Uterus (tissue), 4 donors: ENCODE results near the gene CGB3. TPM values are rescaled to one million over a fixed set of nuclear protein-coding genes. Genes with fewer than 3 reads are reported as not detected.
"Not testable (repeated sequence)": the region's sequence is repeated elsewhere in the genome, so short reads cannot be mapped to it uniquely, and the experiment has no call there.

Source experiments
- DNase-seq, 2 donors: peaks; one replicate each; pipeline ENCODE4 v3.0.0-alpha.2; 2019 to 2020
- H3K27ac ChIP-seq, 2 donors: fragments of 200-600 bp; sonication (generic); 1 replicate in 1 of 2; 2 replicates in 1 of 2; pipeline ENCODE4 v1.5.1; 2016 to 2018
- H3K27me3 ChIP-seq, 2 donors: fragments of 200-600 bp; sonication (generic); one replicate each; pipeline ENCODE4 v1.5.1; 2018 to 2019; ENCODE audit warnings: control low read depth in 1 of 2
- H3K36me3 ChIP-seq, 2 donors: fragments of 200-600 bp; sonication (generic); one replicate each; pipeline ENCODE4 v1.5.1; 2019; ENCODE audit warnings: control low read depth in 1 of 2
- H3K4me1 ChIP-seq, 2 donors: fragments of 200-600 bp; sonication (generic); one replicate each; pipeline ENCODE4 v1.5.1; 2018 to 2019; ENCODE audit warnings: control low read depth in 1 of 2
- H3K4me3 ChIP-seq, 2 donors: fragments of 200-600 bp; sonication (generic); 1 replicate in 1 of 2; 2 replicates in 1 of 2; pipeline ENCODE4 v1.5.1; 2018 to 2019; ENCODE audit warnings: mild to moderate bottlenecking in 1 of 2
- H3K9me3 ChIP-seq, 2 donors: fragments of 200-600 bp; sonication (generic); one replicate each; pipeline ENCODE4 v1.5.1; 2019; ENCODE audit warnings: control low read depth in 1 of 2
- POLR2A ChIP-seq, 2 donors: fragments of 450-650 bp; IDR thresholded peaks; one replicate each; pipeline ENCODE4 v1.6.1; 2016; ENCODE audit warnings: antibody characterized with exemption in 2 of 2, mild to moderate bottlenecking in 1 of 2, moderate library complexity in 1 of 2
- intact Hi-C: fragments of 100-400 bp; cut with DNase I; formaldehyde crosslinking; loops from one replicate; pipeline ENCODE4 v1.15.1; 2023; ENCODE audit warnings: low total_unique reads
- total RNA-seq, 4 donors: library from RNA; depleted of rRNA in 3 of 4; stranded (reverse); fragments of >200 nt in 3 of 4; gene quantifications; one replicate each; pipeline versions ENCODE4 v1.1.0 to v1.2.4, GENCODE V29; 2014 to 2023
- TF ChIP-seq, protein P1 (sequence below), 4 experiments: fragments of 200-600 bp in 2 of 4; fragments of 450-650 bp in 2 of 4; sonication (generic) in 2 of 4; IDR thresholded peaks; one replicate each; pipeline ENCODE4 v1.5.1; 2016 to 2019; ENCODE audit warnings: antibody characterized with exemption in 4 of 4, mild to moderate bottlenecking in 2 of 4, moderate library complexity in 1 of 4
- donor health status: DM: yes; HTN: yes; CAD: no.

CGB3 gene
- total RNA-seq, 4 donors from 2014 or later, result not detected

DNA sequence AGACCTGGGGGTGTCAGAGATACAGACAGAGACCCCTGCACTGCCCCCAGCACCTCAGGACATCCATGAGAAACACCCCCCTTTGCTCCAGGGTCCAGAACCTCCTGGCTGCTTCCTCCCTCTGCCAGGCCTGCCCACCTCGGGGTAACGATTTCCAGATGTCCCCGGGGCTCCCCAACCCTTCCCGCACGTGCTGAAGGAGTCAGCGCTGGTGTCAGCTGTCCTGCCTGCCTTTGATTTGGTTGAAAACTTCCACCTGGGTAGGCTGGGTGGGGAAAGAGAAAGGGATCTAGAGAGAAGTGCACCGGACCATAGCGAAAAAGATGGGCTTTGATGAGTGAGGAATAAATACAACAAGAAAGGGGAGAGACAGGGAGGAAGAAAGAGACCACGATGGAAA, 34.9 kb upstream of the CGB3 start:
- no peaks in the 10 kb centered on the region for H3K27me3 ChIP-seq

GRCh38 chr19:49058562-49058961, 34.4 kb upstream of the CGB3 start:
- Histone ChIP-seq H3K4me1 (peaks cover 0 to 5% of the 10 kb centered on the region in 2 donors), H3K9me3 (no peaks in the 10 kb centered on the region), H3K4me3 (no peak overlapping the region), H3K27me3 (no peaks in the 10 kb centered on the region), H3K27ac (no peak overlapping the region), H3K36me3 (no peaks in the 10 kb centered on the region)
- intact Hi-C loops, result no loop called here
- DNase-seq, result no peak
- TF ChIP-seq POLR2A (IDR thresholded peaks at IDR 0.05), result no peak
- TF ChIP-seq, protein P1, sequence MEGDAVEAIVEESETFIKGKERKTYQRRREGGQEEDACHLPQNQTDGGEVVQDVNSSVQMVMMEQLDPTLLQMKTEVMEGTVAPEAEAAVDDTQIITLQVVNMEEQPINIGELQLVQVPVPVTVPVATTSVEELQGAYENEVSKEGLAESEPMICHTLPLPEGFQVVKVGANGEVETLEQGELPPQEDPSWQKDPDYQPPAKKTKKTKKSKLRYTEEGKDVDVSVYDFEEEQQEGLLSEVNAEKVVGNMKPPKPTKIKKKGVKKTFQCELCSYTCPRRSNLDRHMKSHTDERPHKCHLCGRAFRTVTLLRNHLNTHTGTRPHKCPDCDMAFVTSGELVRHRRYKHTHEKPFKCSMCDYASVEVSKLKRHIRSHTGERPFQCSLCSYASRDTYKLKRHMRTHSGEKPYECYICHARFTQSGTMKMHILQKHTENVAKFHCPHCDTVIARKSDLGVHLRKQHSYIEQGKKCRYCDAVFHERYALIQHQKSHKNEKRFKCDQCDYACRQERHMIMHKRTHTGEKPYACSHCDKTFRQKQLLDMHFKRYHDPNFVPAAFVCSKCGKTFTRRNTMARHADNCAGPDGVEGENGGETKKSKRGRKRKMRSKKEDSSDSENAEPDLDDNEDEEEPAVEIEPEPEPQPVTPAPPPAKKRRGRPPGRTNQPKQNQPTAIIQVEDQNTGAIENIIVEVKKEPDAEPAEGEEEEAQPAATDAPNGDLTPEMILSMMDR (IDR thresholded peaks at IDR 0.05), result no peak

More for the DNA sequence above, 34.9 kb upstream of the CGB3 start:
- H3K4me3 ChIP-seq, result no peak overlapping the region
- TF ChIP-seq, protein P1 (IDR thresholded peaks at IDR 0.05), result no peak
- no peak for TF ChIP-seq POLR2A (IDR thresholded peaks at IDR 0.05)
- DNase-seq, result no peak
- no peak overlapping the region for H3K27ac ChIP-seq
- peaks cover 0 to 5% of the 10 kb centered on the region in 2 donors for H3K4me1 ChIP-seq
- H3K9me3 ChIP-seq, result no peaks in the 10 kb centered on the region
- intact Hi-C loops, result no loop called here
- H3K36me3 ChIP-seq, result no peaks in the 10 kb centered on the region

DNA sequence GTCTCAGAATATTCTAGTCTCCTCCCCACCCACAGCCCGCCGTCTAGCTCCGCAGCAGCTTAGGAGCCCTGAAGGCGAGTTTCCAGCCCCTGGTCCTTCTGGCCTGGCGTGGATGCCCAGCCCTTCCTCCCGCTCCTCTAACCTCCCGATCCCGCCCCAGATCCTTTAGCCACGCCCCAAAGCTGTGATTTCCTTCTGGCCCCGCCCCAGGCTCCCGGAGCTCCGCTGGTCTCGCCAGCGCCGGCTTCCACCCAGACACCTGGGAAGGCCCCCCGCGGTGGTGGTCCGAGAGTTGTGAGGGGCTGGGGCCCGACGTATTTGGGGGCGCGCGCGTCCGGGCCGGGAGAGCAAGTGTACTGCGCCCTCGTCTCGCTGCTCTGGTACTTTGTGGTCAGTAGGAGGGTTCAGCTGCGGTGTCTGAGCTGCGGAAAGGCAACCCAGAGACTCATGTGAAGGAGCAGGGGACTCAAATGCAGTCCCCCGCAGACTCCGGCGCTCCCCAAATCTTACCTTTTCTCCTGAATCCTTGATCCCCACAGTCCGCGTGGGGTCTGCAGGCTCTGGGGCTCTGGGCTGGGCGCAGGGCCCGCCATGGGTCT, 33.6 kb upstream of the CGB3 start, which contains the start of gene CGB7:
Gene CGB7 (minus strand): TSS at position 114 of the 599 bp plus-strand sequence. CDS start 2,374 bp downstream, outside the sequence.
- Histone ChIP-seq H3K27me3 (no peaks in the 10 kb centered on the region), H3K9me3 (no peaks in the 10 kb centered on the region), H3K27ac (no peak within 1 kb of the TSS), H3K36me3 (no peaks in the 10 kb centered on the region), H3K4me3 (peak within 1 kb of the TSS; percentile 31 to 32), H3K4me1 (peaks cover 0 to 5% of the 10 kb centered on the region in 2 donors)
- TF ChIP-seq, protein P1 (IDR thresholded peaks at IDR 0.05), result no peak
- peak in 1 of 2 donors; percentile 15 for TF ChIP-seq POLR2A (IDR thresholded peaks at IDR 0.05)
- intact Hi-C loops, result no loop called here
- DNase-seq, result peak; percentile 73 to 77

DNA sequence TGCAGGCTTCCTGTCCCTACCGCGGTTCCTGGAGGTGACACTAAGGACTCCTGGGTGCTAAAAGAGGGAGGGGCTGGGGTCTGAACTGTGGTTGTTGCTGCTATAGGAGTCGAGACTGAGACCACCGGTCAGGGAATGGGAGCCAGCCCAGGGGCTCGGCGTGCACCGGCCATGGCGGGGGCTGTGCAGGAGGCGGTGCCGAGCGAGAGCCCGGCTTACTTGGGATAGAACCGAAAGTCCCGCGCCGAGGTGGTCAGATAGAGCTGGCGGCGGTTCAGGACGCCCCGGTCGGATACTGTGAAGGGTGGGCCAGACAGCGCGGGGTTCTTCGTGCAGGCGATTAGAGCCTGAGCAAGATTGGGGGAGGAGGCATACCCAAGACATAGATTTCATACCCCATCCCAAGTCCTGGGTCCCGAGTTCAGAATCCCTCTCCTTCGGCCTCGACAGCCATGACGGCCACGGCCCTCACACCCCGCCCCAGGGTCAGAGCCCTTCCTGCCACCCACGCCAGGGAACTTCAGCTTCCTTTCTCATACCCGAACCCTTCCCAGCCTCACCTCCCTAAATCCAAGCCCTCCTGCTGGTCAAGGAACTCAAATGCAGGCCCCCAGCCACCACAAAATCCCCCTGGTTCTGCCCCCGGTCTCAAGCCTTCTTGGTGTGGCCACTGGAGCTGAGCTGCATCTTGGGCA, 32.9 kb upstream of the CGB3 start:
- DNase-seq, H3K9me3 ChIP-seq, H3K27me3 ChIP-seq, intact Hi-C loops, H3K4me1 ChIP-seq, H3K36me3 ChIP-seq, H3K27ac ChIP-seq: not testable (repeated sequence)
- peak overlapping the region; percentile 31 to 32 for H3K4me3 ChIP-seq

- H3K4me3 ChIP-seq, result peak overlapping the region; percentile 31 to 32
- TF ChIP-seq, protein P1 (IDR thresholded peaks at IDR 0.05), result peak in 3 of 4 experiments; percentile 23 to 42 (median 40)
- TF ChIP-seq POLR2A (IDR thresholded peaks at IDR 0.05), result no peak
- peak; percentile 28 to 56 for DNase-seq
- intact Hi-C loops, result no loop called here
- H3K9me3 ChIP-seq, result no peaks in the 10 kb centered on the region
- H3K36me3 ChIP-seq, result no peaks in the 10 kb centered on the region
- no peak overlapping the region for H3K27ac ChIP-seq
- H3K4me1 ChIP-seq, result peaks cover 0 to 5% of the 10 kb centered on the region in 2 donors
- H3K27me3 ChIP-seq, result no peaks in the 10 kb centered on the region
These were observed 32.2 kb upstream of the CGB3 start for GRCh38 chr19:49056101-49056901.

- intact Hi-C loops, H3K27me3 ChIP-seq, H3K36me3 ChIP-seq, H3K27ac ChIP-seq, H3K4me3 ChIP-seq, DNase-seq, H3K4me1 ChIP-seq, H3K9me3 ChIP-seq: not testable (repeated sequence)
These were observed 26.4 kb upstream of the CGB3 start for GRCh38 chr19:49050376-49051033.

DNA sequence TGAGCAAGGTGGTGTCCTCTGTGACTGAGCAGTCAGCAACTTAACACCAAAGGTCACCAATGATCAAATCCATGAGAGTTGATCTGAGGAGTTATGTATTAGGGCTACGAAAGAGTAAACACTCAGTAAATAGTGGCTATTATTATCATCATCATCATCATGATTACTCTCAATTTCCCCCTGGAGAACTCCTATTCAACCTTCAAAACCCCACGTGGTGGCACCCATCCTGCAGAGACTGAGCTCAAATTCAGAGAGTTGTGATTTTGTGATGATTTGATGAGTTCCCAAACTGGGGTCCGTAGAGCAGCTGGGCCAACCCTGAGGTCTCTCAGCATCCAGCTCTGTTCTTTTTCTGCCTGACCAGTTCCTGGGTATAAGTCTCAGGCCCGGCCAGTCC, 25.7 kb upstream of the CGB3 start:
- H3K36me3 ChIP-seq, H3K9me3 ChIP-seq, H3K4me1 ChIP-seq, DNase-seq, H3K27ac ChIP-seq, H3K27me3 ChIP-seq, intact Hi-C loops, H3K4me3 ChIP-seq: not testable (repeated sequence)

- intact Hi-C loops, H3K36me3 ChIP-seq, H3K27ac ChIP-seq, H3K27me3 ChIP-seq, H3K4me1 ChIP-seq, H3K9me3 ChIP-seq, H3K4me3 ChIP-seq, DNase-seq: not testable (repeated sequence)
These were observed 24.9 kb upstream of the CGB3 start, which contains the start of gene CGB8 for GRCh38 chr19:49049011-49049410. Gene CGB8 (minus strand): TSS chr19:49049111. CDS start chr19:49048739, 372 bp downstream.
